Measurements from ENCODE around the gene MAP7.

GRCh38 chr6:136335736-136336363, 214.4 kb downstream of the MAP7 start:
- TF ChIP-seq CTCF (IDR thresholded peaks at IDR 0.05) (no peak), POLR2A (IDR thresholded peaks at IDR 0.05) (no peak), EP300 (IDR thresholded peaks at IDR 0.05) (no peak)
